Heart left ventricle (tissue), 13 donors: ENCODE results near the gene MYO15B.

ENCODE experiments used
- CTCF ChIP-seq, 12 donors: fragments of 200-600 bp; sonication (generic) in 4 of 12; IDR thresholded peaks; one replicate each; pipeline versions ENCODE4 v1.5.0 to v1.8.0; 2018 to 2022; ENCODE audit warnings: antibody characterized with exemption in 12 of 12, mild to moderate bottlenecking in 5 of 12
- POLR2A ChIP-seq, 2 donors: fragments of 450-650 bp; IDR thresholded peaks; one replicate each; pipeline ENCODE4 v1.6.1; 2017; ENCODE audit warnings: antibody characterized with exemption in 2 of 2, mild to moderate bottlenecking in 2 of 2, moderate library complexity in 2 of 2
- donor health status: ischemic (EF 13 %, LVEDD 7.1; RV severe dilation, severe dysfunction).
- donor health status: DM: no; HTN: yes; CAD: no.
- donor health status: DM: no; HTN: no; CAD: no.
- donor health status: ischemic (EF 25% LVEDD 6.9; RV normal size, moderate dysfunction).
- donor health status: ischemic (EF 25% LVEDD 5.7; RV mildly dilated, moderate dysfunction).
- donor health status: ischemic (EF 35%, LVEDD 5.7; RV mildly dilated, moderate dysfunction).
- donor health status: nonischemic (EF 11% LVEDD 7.7; RV severe dilation, severe dysfunction).
- donor health status: DM: yes; HTN: yes; CAD: no.
- donor health status: PGD.
- donor health status: ischemic (EF 29% LVEDD 5.4; RV normal size, mild dysfunction).
- donor health status: nonischemic (EF 23%, LVEDD 6.1; RV moderate dilation, normal function).

GRCh38 chr17:75672011-75672410 is 84.4 kb downstream of the MYO15B start:
- TF ChIP-seq CTCF (IDR thresholded peaks at IDR 0.05) (no peak), POLR2A (IDR thresholded peaks at IDR 0.05) (no peak)
